Measurements from ENCODE around the gene COMMD6. TPM values are rescaled to one million over a fixed set of nuclear protein-coding genes. Genes with fewer than 3 reads are reported as not detected.

The COMMD6 gene
- total RNA-seq: 28.5 and 67.0 TPM in 2 replicates

DNA sequence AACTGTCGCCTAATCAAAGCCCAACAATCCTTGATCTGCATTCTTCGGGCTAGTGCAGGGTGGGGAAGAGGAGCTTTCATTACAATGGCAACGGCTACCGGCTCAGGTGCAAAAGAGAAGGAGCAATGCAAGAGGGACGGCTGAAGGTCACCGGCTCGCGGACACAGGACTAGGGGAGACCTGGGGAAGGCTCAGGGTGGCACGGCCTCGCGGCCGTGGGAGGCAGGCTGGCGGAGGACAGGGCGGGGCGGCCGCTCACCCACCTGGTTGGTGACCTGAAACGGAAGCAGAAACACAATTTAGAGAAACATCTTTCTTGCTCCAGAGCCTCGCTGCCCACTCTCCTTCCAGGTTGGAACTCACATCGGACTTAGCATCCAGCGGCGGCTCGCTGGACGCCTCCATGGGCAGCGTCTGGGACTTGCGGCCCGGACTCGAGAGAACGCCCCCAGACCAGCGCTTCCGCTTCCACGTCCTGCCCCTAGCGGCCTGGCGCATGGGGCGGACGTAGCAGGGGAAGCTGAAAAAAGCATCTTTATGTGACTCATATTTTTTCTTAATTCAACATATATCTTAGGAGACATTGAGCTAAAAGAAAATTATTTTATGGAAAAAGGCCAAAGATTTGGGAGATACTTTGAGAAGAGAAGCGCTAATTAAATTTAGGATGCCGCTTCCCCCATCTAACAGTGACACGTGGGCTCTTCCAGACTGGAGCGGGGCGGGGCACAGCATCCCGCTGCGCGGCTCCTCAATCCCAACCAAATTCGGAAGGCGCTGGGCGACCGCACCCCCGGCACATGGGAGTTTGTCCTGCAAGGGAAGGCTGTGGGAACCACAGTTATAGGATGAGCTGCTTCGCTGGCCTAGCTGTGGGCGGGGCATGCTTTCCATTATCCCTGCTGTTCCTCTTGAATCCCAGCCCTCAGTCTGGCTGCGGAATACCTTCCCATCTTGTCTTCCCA, at the start of gene COMMD6:
Gene COMMD6 (minus strand): TSS at position 441 of the 965 bp plus-strand sequence. CDS start 36 bp downstream, at position 405.

DNA sequence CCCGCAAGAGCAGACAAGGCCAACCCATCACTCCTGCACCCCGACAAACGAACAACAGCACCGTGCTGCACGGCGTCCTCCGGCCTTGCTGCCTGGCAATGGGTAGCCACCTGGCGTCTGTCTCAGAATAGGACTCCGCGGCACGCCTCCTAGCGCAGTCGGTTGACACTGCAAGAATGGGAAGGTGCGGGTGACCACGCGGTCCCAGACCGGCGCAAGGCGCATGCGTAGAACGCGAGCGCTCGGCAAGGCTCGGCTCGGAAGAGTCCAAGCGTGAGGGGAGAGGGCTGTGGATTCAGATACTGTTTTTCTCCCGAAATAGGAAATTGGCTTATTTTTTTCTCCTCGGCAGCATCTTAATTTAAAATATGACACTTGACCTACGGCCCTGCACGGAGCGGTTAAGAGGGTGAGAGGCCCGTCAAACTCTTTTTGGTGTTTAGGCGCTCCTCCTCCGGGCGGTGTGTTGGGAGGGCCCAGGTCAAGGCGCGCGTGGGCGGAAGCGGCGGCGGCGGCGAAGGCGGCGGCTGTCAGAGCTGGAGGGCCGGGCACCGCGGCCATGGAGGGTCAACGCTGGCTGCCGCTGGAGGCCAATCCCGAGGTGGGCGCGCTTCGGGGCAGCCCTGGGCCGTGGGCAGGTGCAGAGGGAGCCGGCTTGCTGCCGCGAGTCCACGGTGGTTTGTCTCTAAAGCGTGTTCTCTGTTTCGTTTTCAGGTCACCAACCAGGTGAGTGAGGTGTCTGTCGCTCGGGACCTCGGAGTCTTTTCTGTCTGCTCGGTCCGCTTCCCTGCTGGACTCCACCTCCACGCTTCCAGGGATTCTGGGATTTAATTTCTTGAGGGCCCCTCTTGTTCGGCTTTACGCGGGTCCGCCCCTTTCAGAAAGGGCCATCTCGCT, 11.9 kb upstream of the COMMD6 start, which contains the start of gene UCHL3:
Gene UCHL3 (plus strand): TSS at position 530 of the 897 bp plus-strand sequence. CDS start 30 bp downstream, at position 560.

DNA sequence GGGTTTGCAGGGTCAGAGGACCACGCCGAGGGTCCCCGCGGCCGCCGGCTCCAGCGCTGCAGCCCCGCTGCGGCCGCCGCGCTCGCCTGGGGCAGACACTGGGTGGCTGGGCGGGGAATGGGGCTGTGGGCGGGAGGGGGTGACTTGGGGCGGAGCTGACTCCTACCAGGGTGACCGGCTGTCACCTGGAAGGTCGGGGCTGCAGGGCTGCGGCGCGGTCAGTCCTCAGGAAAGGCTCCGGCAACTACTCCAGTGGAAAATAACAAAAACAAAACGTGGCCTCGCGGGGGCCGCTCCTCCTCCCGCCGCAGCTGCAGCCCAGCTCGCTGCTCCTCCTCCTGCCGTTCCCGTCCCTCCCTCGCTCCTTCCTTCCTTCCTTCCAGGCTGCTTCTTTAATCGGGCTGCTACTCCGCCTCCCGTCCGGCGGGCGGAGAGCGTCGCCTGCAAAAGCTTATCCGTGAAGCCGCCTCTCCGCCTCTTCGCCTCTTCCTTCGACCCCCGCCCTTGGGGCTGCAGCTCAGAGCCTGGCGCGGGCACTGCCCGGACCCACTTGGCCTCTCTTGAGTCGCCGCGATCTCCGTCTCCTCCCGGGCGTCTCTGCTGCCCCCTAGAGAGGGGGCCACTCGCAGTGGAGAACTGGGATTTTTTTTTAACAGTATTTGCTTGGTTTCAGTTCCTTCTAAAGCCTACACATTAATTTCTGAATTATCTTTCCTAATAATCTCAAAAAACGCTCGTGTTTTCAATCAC, 55.4 kb downstream of the COMMD6 start, which contains the start of gene TBC1D4:
Gene TBC1D4 (minus strand): TSS at position 100 of the 750 bp plus-strand sequence. CDS start 402 bp downstream, outside the sequence.

Other genes with a start within 250 kb of the COMMD6 start
- gene TBC1D4, start 55.7 kb downstream of the COMMD6 start, total RNA-seq: 4.2 and 15.9 TPM in 2 replicates
- gene UCHL3, start 11.9 kb upstream of the COMMD6 start, total RNA-seq: 30.3 and 32.3 TPM in 2 replicates
- 53.5 and 72.4 TPM in 2 replicates for gene LMO7, start 98.5 kb upstream of the COMMD6 start, total RNA-seq